GM12878 (cell line): Measurements from ENCODE around the gene CCDC110.

Source experiments
- NRF1 ChIP-seq: conservative IDR thresholded peaks from 2 replicates; pipeline ENCODE4 v1.6.1; 2011; ENCODE audit warnings: mild to moderate bottlenecking, low read depth, low read length, improper control_type of control experiment
- SRF ChIP-seq, 2 experiments: IDR thresholded peaks; 2 replicates each; pipeline ENCODE4 v1.6.1; 2011; ENCODE audit warnings: low read depth in 2 of 2, low read length in 2 of 2, mild to moderate bottlenecking in 1 of 2, moderate library complexity in 1 of 2
- ZNF24 ChIP-seq: fragments of 450-650 bp; IDR thresholded peaks from 2 replicates; pipeline ENCODE4 v1.6.1; 2017; ENCODE audit warnings: antibody characterized with exemption, mild to moderate bottlenecking
- TF ChIP-seq, protein P1 (sequence below), 3 experiments: IDR thresholded peaks in 2 of 3; conservative IDR thresholded peaks in 1 of 3; 2 replicates each; pipeline ENCODE4 v1.5.1; 2011; ENCODE audit warnings: low read depth in 3 of 3, low read length in 3 of 3, mild to moderate bottlenecking in 3 of 3, control low read depth in 2 of 3, moderate library complexity in 2 of 3, inconsistent platforms in 1 of 3, mixed read lengths in 1 of 3; ENCODE audit not compliant: control insufficient read depth in 2 of 3, insufficient read depth in 1 of 3; ENCODE audit errors: extremely low read depth in 1 of 3
- TF ChIP-seq, protein P2 (sequence below): IDR thresholded peaks from 2 replicates; pipeline ENCODE4 v1.6.1; 2012; ENCODE audit warnings: low read depth, low read length, improper control_type of control experiment

DNA sequence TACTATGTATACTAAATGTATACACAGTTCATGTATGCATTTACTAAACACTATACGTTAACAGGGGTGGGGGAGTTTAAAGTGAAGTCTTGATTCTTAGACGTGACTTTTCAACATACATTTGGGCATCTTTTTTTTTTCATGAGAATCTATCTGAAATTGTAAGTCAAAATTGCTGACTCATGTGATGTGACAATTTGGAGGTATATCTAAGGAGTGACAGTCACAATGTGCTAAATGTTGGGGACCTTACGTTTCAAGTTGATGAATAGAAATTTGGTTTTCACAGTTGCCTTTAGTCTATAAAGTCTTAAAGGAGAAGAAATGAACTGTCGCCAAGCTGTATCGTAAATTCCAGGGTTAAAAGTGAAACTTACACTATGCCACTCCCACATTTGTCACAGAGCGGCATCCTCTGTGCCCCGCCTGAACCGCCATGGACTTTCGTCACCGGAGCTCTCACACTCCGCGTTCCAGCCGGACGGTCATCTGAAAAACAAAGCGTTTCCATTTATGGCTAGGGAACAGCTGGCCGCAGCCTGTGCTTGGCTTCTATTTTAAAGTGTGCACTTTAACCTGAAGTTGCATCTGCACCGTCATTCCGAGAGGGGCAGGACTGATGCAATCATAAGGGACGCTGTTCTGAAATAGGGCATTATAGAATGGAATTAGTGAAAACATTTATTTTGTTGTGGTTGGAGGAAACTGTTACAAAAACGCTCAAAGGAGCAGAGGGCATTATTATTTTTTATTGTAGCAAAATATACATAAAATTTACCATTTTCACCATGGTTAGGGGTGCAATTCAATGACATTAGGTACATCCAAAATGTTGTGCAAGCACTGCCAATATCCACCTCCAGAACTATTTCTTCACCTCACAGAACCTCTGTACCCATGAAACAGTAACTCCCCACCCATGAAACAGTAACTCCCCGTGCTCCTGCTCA is 32.8 kb upstream of the CCDC110 start:
- TF ChIP-seq NRF1 (no peak), SRF (IDR thresholded peaks at IDR 0.05; ENCODE audit: low read depth in 2 of 2, low read length in 2 of 2) (no peak), ZNF24 (no peak)
- TF ChIP-seq, protein P1, sequence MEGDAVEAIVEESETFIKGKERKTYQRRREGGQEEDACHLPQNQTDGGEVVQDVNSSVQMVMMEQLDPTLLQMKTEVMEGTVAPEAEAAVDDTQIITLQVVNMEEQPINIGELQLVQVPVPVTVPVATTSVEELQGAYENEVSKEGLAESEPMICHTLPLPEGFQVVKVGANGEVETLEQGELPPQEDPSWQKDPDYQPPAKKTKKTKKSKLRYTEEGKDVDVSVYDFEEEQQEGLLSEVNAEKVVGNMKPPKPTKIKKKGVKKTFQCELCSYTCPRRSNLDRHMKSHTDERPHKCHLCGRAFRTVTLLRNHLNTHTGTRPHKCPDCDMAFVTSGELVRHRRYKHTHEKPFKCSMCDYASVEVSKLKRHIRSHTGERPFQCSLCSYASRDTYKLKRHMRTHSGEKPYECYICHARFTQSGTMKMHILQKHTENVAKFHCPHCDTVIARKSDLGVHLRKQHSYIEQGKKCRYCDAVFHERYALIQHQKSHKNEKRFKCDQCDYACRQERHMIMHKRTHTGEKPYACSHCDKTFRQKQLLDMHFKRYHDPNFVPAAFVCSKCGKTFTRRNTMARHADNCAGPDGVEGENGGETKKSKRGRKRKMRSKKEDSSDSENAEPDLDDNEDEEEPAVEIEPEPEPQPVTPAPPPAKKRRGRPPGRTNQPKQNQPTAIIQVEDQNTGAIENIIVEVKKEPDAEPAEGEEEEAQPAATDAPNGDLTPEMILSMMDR (IDR thresholded peaks at IDR 0.05 in 2 of 3, conservative IDR thresholded peaks at IDR 0.05 in 1 of 3; ENCODE audit: control insufficient read depth in 2 of 3, extremely low read depth in 1 of 3, insufficient read depth in 1 of 3, low read depth in 3 of 3, low read length in 3 of 3), result no peak
- TF ChIP-seq, protein P2, sequence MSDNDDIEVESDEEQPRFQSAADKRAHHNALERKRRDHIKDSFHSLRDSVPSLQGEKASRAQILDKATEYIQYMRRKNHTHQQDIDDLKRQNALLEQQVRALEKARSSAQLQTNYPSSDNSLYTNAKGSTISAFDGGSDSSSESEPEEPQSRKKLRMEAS, result no peak
